Dermis blood vessel endothelial cell (primary cell): Measurements from ENCODE around the gene PTPRK. TPM values are rescaled to one million over a fixed set of nuclear protein-coding genes. Genes with fewer than 3 reads are reported as not detected.

ENCODE experiments used
- DNase-seq: peaks from one replicate; pipeline ENCODE4 v3.0.0; 2010
- total RNA-seq: library from RNA; depleted of rRNA; stranded (reverse); fragments of >200 nt; gene quantifications from 2 replicates; pipeline ENCODE4 v1.2.3, GENCODE V29; 2014

The PTPRK gene
- total RNA-seq, 1 donor from 2014 or later = 104 TPM

DNA sequence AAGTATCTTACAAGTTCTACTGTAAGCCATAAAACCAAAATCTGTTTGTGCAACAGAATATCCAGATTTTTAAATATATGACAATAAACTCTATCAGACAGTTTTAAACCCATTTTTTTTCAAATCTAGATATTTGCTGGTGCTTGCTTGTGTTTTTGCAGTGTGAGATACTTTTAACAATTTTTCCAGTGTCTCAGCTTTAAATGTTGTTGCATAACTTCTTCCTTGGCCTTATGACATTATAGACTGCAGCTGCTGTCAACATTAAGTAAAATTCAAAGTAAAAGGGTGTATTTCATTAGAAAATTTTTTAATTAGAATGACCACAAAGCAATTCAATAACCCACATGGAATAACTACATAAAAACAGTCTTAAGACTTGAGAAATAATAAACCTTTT, 139.5 kb downstream of the PTPRK start:
- no peak for DNase-seq

DNA sequence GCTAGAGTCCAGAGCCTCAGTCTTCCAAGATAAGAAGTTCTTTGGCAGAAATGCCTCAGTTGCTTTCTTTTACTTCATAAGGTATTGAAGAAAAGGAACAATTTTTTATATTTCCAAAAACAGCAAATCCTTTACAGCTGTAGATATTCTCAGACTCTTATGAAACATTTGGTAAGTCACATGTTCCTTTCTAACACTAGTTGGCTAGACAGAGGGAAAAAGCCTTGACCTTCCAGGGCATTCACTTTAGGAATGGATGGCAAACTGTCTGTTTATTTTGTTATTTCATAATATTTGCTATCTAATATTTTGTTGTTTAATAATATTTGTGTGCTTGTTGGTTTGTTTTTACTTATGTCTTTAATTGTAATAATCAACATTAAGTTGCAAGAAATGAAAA, 140.8 kb downstream of the PTPRK start:
- DNase-seq = no peak

DNA sequence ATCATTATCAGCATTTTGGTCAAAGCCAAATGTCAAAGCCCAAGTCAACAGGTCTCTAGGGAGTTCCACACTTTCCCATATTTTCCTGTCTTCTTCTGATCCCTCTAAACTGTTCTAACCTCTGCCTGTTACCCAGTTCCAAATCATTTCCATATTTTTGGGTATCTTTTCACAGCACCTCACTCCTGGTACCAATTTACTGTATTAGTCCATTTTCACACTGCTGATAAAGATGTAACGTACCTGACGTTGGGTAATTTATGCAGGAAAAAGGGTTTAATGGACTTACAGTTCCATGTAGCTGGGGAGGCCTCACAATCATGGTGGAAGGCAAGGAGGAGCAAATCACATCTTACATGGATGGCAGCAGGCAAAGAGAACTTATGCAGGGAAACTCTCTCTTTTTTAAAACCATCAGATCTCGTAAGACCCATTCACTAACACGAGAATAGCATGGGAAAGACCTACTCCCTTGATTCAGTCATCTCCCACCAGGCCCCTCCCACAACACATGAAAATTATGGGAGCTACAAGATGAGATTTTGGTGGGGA, 143.4 kb downstream of the PTPRK start:
- DNase-seq = no peak

DNA sequence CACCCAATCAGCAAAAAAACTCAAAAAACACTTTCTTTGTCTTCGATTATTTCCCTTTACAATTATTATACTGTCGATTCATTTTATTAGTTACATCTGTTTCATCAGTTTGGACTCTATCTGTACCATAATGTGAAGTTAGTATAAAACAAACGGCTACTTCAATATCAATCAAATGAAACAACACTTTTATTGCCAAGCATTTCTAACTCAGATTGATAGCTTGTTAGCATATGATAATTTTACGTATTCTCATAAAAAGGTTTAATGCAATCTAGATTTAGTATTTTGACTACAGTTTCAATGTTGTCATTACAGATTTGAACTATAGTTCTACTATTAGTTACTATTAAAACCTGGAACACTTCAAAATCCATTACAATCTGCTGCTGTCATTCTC, 149.3 kb downstream of the PTPRK start:
- no peak for DNase-seq

DNA sequence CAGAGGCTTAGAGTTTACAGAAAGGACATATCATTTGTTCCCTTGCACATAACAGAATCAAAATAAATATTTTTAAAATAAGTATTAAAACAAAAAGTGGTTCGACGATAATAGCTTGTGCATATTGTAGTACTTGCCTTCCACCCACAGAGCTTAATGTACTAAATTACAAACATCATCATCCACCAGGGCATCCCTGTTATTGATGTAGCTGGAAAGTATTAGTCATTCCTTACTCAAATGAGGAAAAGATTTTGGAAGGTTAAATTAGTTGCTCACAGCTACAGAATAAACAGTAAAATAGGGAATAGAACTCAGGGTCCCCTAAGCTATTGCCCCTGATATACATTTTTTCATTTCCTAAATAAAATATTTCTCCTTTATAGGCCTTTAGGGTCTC, 150.3 kb downstream of the PTPRK start:
- DNase-seq = peak; percentile 72

DNA sequence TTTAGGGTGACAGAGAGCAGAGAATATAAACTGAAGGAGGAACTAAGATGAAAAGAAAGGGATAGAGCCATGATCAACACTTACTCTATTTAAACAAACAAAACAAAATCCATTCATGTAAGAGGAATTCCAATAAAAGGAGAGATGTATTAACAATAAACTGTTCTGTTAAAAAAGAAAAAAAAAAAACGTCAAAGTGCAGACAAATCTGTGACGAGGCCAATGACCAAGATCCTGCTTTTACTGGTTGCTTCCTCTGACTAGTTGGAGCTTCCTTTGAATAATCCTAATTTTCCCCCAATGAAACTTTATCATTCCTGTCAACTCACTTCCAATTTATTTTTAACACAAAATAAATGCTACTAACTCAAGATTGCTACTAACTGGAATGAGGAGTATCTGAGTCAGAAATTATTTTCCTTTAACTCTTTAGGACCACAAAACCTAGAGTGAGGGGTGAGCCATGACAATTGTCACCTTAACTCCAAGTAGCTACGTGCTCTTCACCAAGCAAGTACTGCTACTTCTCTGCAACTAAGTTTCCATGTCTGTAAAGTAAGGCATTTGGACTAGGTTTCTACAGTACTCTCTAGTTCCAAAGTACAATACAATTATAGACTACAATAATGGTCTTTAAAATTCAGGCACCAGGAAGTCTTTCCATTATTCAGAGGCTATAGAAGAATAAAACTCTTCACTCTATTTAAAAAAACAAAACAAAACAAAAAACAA, 152.0 kb downstream of the PTPRK start:
- peak; percentile 64 for DNase-seq

DNA sequence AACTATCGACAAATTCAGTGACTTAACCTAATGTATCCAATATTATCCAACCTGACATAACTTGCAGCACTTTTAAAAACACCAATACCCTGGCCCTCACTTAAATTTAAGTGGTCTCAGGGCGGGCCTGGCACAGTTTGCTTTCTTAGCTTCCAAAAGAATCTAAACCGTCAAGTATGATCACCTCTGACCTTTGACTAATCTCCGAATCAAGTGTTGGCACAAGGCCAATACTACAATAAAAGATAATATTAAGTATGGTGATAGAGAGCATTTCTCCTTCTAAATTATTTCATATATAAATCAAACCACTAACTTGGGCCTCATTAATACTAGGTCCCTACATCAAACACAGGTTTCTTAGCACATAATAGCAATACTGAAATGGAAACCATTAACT, 153.0 kb downstream of the PTPRK start:
- peak; percentile 33 for DNase-seq

DNA sequence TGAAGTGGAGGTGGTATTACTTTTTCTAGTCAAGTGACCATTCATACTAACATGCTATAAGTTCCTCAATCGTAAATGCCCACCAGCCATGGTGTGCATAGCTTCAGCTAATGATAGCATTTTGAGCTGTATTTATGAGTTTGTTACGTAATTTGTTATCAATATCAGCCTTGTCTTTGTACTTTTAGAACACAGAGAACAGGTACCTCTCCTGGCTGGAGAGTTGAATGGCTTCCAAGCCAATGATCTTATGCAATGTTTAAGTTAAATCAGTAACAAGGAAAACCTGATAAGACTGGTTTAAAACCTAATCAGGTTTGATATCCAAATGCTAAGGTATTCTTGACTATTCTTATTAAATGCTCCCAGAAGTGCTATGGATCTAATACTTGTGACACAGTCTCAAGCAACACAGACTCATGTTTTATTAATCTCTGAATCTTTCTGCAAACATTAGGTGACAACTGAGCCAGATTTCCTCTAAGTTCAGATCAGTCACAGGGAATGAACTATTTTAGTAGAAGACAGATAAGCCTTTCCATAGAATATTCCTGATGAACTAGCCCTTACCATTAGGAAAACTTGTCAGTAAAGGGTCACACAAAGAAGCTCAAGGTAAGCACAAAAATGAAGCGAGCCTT, 154.8 kb downstream of the PTPRK start:
- DNase-seq = no peak

DNA sequence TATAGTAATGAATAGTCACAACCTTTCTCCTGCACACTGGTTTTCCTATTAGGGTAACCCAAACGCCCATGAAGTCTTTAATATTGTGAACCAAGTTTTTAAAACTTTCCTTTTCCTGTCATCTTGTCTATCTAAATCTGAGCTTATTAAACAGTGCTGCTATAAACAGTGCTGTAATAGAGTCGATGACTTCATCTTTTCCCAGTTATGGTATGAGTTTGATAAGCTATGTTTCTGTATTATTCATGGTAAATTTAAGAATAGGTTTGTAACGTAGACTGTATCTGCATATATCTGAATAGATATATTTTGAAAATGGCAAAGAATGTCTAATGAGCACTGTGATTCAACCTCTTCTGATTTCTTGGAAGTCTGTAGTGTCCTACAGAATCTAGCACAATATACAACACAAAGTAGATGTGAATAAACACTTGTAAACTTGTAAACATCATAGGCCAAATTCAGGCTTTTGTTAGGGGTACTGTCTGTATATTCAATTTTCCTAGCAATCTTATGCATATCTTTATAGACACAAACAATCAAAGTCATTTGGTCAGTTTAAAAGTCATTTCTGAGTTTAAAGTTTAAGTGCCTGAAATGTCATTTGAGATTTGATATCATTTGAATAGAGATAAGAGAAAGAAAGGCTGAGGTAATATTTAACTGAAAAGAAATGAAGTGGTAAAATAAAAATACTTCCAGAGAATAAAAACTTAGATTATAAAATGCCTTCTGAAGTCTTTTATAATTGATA, 155.5 kb downstream of the PTPRK start:
- DNase-seq = no peak

DNA sequence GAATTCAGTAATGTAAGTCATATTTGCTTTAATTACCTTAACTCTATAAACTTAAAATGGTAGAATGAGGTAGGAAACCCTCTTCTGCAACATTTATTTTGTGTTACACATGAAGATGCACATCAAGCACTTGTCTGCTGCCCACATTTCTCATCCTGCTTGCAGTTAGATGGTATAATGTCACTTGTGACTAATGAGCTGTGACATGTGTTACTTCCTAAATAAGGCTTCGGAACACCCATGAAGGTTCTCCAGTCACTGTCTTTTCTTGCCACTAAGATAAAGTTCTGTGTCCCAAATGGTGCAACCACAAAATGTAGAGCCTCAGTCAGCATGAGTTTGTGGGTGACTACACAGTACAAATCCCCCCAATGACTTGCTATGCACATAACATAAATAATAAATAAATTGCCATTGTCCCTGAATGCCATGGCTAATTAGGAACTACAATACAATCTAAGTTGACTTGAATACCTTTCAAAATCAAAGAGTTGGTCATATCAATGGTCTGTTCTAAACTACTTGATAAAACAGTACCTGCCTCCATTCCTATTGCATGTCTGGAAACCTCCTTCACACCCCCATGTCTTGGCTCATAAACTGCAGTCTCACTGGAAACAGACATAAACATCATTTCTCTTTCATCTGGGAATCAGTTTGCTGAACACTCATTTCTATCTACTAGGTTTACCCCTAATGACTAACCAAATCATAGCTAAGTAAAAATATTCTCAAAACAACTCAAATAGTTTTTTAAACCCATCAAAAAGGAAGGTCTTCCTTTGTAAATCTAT, 157.2 kb downstream of the PTPRK start:
- DNase-seq = no peak

DNA sequence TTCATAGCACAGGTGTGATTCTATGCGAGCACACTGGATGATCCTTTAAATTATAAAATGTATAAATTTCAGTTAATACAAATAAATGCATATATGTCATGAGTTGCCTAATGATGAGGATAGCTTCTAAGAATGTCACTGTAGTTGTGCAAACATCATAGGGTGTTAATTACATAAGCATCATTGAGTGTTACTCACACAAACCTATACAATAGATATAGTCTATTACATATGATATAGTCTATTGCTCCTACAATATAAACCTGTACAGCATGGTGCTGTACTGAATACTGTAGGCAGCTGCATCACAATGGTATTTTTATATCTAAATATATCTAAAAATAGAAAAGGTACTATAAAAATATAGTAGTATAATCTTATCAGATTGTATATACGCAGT, 159.0 kb downstream of the PTPRK start:
- no peak for DNase-seq

DNA sequence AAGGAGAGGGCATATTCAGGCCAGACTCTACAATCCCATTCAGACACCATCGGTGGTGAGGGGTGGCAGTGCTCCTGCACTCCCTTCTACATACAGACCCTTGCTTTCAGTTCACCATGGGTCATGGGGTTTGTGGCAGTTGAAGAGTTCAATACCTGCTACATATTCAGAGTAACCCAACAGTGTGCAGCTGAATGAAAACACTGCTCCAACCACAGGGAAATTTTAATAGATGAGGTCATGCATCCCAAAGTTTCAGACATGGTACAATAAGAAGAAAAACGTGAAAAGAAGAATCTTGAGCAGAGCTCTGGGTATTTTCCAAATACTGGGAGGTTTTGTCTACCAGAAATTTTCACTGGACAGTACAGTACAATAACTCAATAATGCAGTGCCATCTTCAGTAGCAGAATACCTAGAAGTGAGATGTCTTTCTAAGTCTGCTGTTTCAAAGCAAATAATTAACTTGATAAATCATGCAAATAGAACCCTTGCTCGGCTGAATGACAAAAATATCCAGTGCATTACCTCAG, 162.1 kb downstream of the PTPRK start:
- DNase-seq = no peak

DNA sequence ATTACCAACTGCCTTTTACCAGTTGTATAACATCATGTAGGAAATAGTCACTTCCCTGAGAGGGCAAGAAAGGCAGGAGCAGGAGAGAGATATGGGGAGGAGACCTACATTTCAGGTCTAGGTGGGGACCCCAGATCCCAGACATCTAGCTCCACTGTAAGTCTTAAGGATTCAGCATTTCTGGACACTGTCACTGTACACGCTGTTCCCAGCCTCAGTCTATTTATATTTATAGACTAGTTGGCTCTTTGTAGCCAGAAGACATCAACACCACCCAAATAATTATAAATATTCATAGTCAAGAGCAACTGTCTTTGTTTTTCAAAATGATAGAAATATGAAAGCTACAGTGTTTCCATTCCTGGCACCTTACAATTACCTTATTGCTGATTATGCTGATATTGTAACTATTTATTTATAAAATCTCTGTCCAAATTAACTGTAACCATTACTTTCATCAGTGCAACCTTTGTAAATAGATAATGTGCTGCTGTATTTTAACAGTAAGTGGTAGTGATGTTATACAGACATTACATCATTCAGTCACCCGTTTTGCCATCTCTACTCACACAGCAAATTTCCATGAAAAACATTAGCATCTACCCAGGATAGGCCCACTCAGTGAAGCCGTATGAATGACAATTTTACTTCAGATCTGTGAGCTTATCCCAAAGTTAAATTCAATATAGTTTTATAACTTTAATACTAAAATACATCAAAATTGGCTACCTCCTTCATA, 162.8 kb downstream of the PTPRK start:
- no peak for DNase-seq

DNA sequence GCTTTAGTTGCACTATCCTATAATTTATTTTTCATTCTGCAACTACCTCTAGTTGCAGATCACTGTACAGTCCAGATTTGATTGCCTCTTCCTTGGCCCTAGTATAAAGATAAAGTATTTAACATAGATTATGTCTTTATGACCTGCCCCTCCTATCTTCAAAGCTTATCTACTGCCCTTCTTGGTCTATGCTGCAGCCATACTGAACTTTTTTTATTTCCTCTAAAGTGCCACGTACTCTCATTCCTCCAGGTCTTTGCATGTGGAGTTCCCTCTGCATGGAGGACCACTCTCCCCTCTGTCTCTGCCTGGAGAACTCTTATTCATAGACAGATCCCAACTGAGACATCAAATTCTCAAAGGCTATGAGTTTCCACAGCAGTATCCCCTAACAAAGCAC, 168.0 kb downstream of the PTPRK start:
- no peak for DNase-seq

DNA sequence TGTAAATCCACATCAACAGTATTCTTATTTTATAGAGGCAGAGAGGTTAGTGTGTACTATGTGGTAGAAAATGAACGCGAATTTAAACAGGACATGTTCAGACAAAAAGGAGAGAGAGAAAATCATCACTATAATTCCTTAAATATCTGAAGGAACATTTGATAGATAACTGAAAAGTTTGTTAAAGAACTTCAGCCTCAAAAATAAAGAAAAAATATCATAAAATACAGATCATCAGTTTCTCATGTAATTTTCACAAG, 169.2 kb downstream of the PTPRK start:
- no peak for DNase-seq

DNA sequence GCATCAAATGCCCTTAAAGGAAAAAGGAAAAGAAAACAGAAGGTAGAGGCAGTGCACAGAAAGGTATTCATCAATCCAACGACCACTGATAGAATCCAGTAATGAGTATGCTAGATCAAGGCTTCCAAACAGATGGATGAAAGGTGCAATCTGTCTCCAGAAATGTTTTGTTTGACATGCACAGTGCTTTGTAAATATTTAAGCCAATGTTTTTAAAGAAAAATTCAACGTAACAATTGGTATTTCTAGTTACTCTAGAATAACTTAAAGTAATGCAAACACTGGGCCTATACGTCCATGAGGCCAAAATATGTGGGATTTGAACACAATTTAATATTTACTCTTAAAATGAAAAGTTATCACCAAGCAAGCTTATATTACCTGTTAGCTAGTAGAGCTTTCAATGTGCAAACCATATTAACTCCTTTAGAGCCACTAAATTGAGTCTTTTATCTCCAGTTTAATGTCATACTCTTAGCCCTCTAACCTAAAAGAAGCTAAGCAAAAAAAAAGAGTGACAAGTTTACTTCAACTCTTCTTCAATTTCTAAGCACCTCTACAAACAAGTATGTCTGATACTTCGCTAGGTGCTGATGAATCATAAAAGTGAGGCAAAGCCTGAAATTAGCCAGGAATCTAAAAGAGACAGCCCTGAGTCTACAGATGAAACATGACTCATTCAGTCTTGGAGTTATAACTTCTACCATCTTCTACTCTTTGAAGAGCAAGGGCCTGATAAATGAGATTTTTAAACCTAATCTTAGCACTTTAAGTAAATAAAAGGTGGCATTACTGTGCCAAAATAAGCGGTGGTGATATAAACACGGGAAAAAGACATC, 169.8 kb downstream of the PTPRK start:
- DNase-seq = no peak

DNA sequence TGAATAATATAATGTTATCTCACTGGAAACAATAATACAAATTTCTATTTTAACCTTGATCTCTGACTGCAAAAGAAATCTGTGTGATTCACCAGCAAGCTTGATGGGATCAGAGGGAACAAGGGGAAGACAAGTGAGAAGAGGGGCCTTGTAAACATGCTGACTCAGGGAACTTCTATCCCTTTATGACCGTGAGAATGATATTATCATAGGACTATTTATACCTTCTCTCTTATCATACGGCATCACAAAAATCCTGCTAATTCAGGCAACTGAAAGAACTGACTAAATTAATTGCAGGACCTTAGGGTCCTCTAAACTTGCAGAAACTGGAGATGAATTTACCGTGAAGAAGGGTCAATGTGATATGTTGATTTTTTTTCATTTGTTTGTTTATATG, 173.3 kb downstream of the PTPRK start:
- DNase-seq = no peak

DNA sequence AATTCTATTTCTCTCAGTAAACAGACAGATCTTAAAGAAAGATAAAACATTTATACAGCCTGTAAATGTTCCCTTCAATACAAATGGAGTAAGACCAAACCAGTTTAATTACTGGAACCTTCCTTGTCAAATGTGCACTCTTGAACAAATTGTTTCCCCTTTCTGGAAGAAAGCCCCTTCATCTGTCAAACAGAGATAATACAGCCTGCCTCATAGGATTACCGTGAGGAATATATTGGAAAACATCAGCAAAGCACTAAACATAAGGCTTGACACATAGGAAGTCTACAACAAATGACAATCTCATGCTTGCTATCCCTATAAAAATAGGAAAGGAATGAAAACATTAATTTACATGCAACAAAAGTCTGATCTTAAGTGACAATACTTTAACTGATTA, 173.8 kb downstream of the PTPRK start:
- no peak for DNase-seq

DNA sequence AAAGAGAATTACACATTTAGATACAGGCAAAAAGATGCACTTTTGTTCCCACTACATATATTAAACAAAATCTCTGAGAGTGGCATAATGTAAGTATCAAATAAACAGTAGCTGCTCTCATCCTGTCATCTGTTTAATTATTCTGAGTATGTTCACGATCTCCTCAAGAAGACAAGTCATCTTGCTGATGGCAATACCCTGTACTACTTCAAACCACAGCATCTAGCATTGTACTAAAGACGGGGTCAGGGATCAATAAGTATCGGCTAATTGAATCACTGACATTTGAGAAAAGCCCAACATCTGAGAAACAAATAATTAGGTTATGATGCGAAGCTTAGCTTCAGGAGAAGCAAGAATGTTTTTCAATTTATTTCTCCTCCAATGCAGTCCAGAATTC, 175.1 kb downstream of the PTPRK start:
- no peak for DNase-seq

DNA sequence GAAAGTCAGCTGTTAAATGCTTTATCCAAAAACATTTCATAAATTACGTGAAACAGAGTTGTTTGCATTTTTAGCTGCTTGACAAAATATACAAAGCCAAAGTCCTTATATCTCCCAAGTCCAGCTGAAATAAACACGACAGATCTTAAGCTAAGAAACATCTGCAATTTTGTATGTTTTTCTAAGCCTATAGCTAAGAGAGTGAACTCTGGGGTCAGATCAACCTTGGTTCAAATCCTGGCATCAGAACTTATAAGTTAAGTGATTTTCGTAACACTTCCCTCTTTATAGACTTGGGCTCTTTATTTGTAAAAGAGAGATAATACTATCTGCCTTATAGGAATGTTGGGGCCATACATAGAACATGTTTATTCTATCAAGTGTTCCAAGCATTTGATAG, 176.7 kb downstream of the PTPRK start:
- no peak for DNase-seq
